SK-N-SH treated with all-trans-retinoic acid at 6 μM for 48 hours (cell line): Measurements from ENCODE around the gene PTOV1.

Experiments used
- ATAC-seq: fragments of 200-7000 bp; cut with Tn5 transposase; 3 replicates; pipeline ENCODE4 v1.9.1; 2020; ENCODE audit warnings: mild to moderate bottlenecking, moderate library complexity
- BACH2 ChIP-seq: fragments of 250-450 bp; sonication (Bioruptor Pico); IDR thresholded peaks from 2 replicates; pipeline ENCODE4 v1.9.0; 2021; ENCODE audit warnings: mild to moderate bottlenecking, borderline replicate concordance
- CREB5 ChIP-seq: fragments of 250-450 bp; sonication (Bioruptor Pico); IDR thresholded peaks from 2 replicates; pipeline ENCODE4 v1.5.1; 2020; ENCODE audit warnings: low read depth, mild to moderate bottlenecking, moderate library complexity
- CSRNP3 ChIP-seq: fragments of 250-450 bp; sonication (Bioruptor Pico); IDR thresholded peaks from 2 replicates; pipeline ENCODE4 v1.5.1; 2021; ENCODE audit warnings: mild to moderate bottlenecking, moderate library complexity
- ESRRG ChIP-seq: fragments of 250-450 bp; sonication (Bioruptor Pico); IDR thresholded peaks from 2 replicates; pipeline ENCODE4 v1.6.1; 2021; ENCODE audit warnings: mild to moderate bottlenecking
- GLIS3 ChIP-seq: fragments of 250-450 bp; sonication (Bioruptor Pico); IDR thresholded peaks from 2 replicates; pipeline ENCODE4 v1.5.0; 2020; ENCODE audit warnings: mild to moderate bottlenecking, moderate library complexity
- ISL1 ChIP-seq: fragments of 250-450 bp; sonication (Bioruptor Pico); IDR thresholded peaks from 2 replicates; pipeline ENCODE4 v2.1.2; 2022; ENCODE audit warnings: mild to moderate bottlenecking, moderate library complexity
- PATZ1 ChIP-seq: fragments of 250-450 bp; sonication (Bioruptor Pico); IDR thresholded peaks from 2 replicates; pipeline ENCODE4 v1.8.0; 2020; ENCODE audit warnings: mild to moderate bottlenecking, moderate library complexity, borderline replicate concordance
- POU6F1 ChIP-seq: fragments of 250-450 bp; sonication (Bioruptor Pico); IDR thresholded peaks from 2 replicates; pipeline ENCODE4 v1.8.0; 2021; ENCODE audit warnings: low read depth, mild to moderate bottlenecking, moderate library complexity, borderline replicate concordance
- RARB ChIP-seq: fragments of 250-450 bp; sonication (Bioruptor Pico); IDR thresholded peaks from 2 replicates; pipeline ENCODE4 v1.8.0; 2021; ENCODE audit warnings: mild to moderate bottlenecking, moderate library complexity
- TCF4 ChIP-seq: fragments of 250-450 bp; sonication (Bioruptor Pico); IDR thresholded peaks from 2 replicates; pipeline ENCODE4 v1.8.0; 2021; ENCODE audit warnings: mild to moderate bottlenecking, moderate library complexity, borderline replicate concordance
- TOX ChIP-seq: fragments of 250-450 bp; sonication (Bioruptor Pico); IDR thresholded peaks from 2 replicates; pipeline ENCODE4 v1.8.0; 2021; ENCODE audit warnings: mild to moderate bottlenecking, moderate library complexity, borderline replicate concordance
- TSHZ2 ChIP-seq: fragments of 250-450 bp; sonication (Bioruptor Pico); IDR thresholded peaks from 2 replicates; pipeline ENCODE4 v1.5.0; 2020; ENCODE audit warnings: mild to moderate bottlenecking, moderate library complexity
- ZNF565 ChIP-seq: fragments of 450-650 bp; formaldehyde crosslinking; conservative IDR thresholded peaks from 2 replicates; pipeline ENCODE4 v1.5.0; 2020; ENCODE audit warnings: low read depth, mild to moderate bottlenecking, moderate library complexity

The PTOV1 gene

GRCh38 chr19:49849433-49850220 lies 1.3 kb upstream of the PTOV1 start (continued):
- TF ChIP-seq TSHZ2 (no peak), CSRNP3 (no peak), ISL1 (no peak), POU6F1 (no peak)
- TF ChIP-seq, all 23 proteins: peak for 0

GRCh38 chr19:49850221-49850486 lies 805 bp upstream of the PTOV1 start:
- TF ChIP-seq POU6F1 (no peak), PATZ1 (CRISPR knock-in tag) (no peak), GLIS3 (CRISPR knock-in tag) (no peak), RARB (no peak), CREB5 (CRISPR knock-in tag) (no peak), TOX (CRISPR knock-in tag) (no peak), BACH2 (CRISPR knock-in tag) (no peak), ZNF565 (CRISPR knock-in tag) (no peak), ESRRG (CRISPR knock-in tag) (no peak)
- ATAC-seq: no peak

GRCh38 chr19:49851456-49852259 lies 699 bp downstream of the PTOV1 start:
- no peak for TF ChIP-seq ZNF565 (CRISPR knock-in tag)
- TF ChIP-seq TOX (CRISPR knock-in tag): no peak
- TF ChIP-seq PATZ1 (CRISPR knock-in tag): no peak
- TF ChIP-seq POU6F1: no peak
- no peak for TF ChIP-seq GLIS3 (CRISPR knock-in tag)
- no peak for TF ChIP-seq TCF4 (CRISPR knock-in tag)
- ATAC-seq: no peak
